DMS114 treated with DMSO at 0.1 percent for 48 hours (cell line): Measurements from ENCODE around the gene STN1.
"Not testable (repeated sequence)": the region's sequence is repeated elsewhere in the genome, so short reads cannot be mapped to it uniquely, and the experiment has no call there.

Experiments used
- DNase-seq: peaks from one replicate; lab custom pipeline; 2025; ENCODE audit not compliant: unreplicated experiment; lab: John Stamatoyannopoulos, UW

The STN1 gene

GRCh38 chr10:103845972-103846371 lies 72.0 kb downstream of the STN1 start:
- no peak for DNase-seq

- not testable (repeated sequence) for DNase-seq
Observed at GRCh38 chr10:103845346-103845745, 72.6 kb downstream of the STN1 start.

- no peak for DNase-seq
Observed at GRCh38 chr10:103843854-103844570, 74.0 kb downstream of the STN1 start.

- DNase-seq, result no peak
Observed at GRCh38 chr10:103843045-103843444, 74.9 kb downstream of the STN1 start.

GRCh38 chr10:103842605-103843004 lies 75.4 kb downstream of the STN1 start:
- no peak for DNase-seq

GRCh38 chr10:103841519-103841918 lies 76.5 kb downstream of the STN1 start:
- DNase-seq, result no peak

- no peak for DNase-seq
Observed at GRCh38 chr10:103840740-103841070, 77.3 kb downstream of the STN1 start.

GRCh38 chr10:103839872-103840739 lies 77.9 kb downstream of the STN1 start:
- no peak for DNase-seq

- no peak for DNase-seq
Observed at GRCh38 chr10:103839519-103839871, 78.5 kb downstream of the STN1 start.

GRCh38 chr10:103838862-103839518 lies 79.0 kb downstream of the STN1 start:
- no peak for DNase-seq

GRCh38 chr10:103838070-103838395 lies 80.0 kb downstream of the STN1 start:
- DNase-seq, result no peak

- DNase-seq, result no peak
Observed at GRCh38 chr10:103837370-103838069, 80.5 kb downstream of the STN1 start.

GRCh38 chr10:103836861-103837260 lies 81.1 kb downstream of the STN1 start:
- no peak for DNase-seq

- DNase-seq, result no peak
Observed at GRCh38 chr10:103836273-103836672, 81.7 kb downstream of the STN1 start.

GRCh38 chr10:103835096-103836050 lies 82.6 kb downstream of the STN1 start:
- no peak for DNase-seq

- no peak for DNase-seq
Observed at GRCh38 chr10:103834436-103835095, 83.4 kb downstream of the STN1 start.

- DNase-seq, result no peak
Observed at GRCh38 chr10:103833731-103834365, 84.1 kb downstream of the STN1 start.

- DNase-seq, result no peak
Observed at GRCh38 chr10:103832806-103833205, 85.2 kb downstream of the STN1 start.
